K562 (cell line): ENCODE data around the gene TMEM168. TPM values are rescaled to one million over a fixed set of nuclear protein-coding genes. Genes with fewer than 3 reads are reported as not detected.
A peak's percentile ranks its signal among the peaks of the same experiment; 100 is the strongest.

ENCODE experiments used
- ATAC-seq: fragments of 200-7000 bp; cut with Tn5 transposase; 3 replicates; pipeline ENCODE4 v1.9.1; 2020; ENCODE audit warnings: moderate library complexity
- BruUV-seq: library from RNA; stranded (reverse); fragments of 400-500 nt; replicated peaks from 2 replicates; lab custom pipeline; 2021; lab: Mats Ljungman, UMichigan
- CTCF ChIA-PET: fragments of 300-600 bp; formaldehyde crosslinking; extraction: SDS; loops from one replicate; lab custom pipeline; 2021; ENCODE audit warnings: low intra/inter-chr PET ratio; lab: Yijun Ruan, JAX
- POLR2A ChIA-PET: fragments of 300-600, 350-650 bp; sonication (Branson Sonifier 250); formaldehyde crosslinking; extraction: SDS; loops from one replicate; lab custom pipeline; 2021; ENCODE audit warnings: antibody characterized with exemption, inconsistent platforms; lab: Yijun Ruan, JAX
- DNase-seq, 4 experiments: peaks; one replicate each; pipeline versions ENCODE4 v3.0.0 to v3.0.0-alpha.2; 2011 to 2018; ENCODE audit warnings: low spot score in 3 of 4, mixed read lengths in 3 of 4; ENCODE audit errors: extremely low read depth in 1 of 4
- FAIRE-seq: peaks from 2 replicates; lab custom pipeline; 2011; peaks lifted over from hg19 to GRCh38; lab: Jason Lieb, UNC
- H2AFZ ChIP-seq: 2 replicates; pipeline ENCODE4 v1.6.0; 2011; ENCODE audit warnings: low read depth, low read length, control low read depth, inconsistent platforms
- H3K27ac ChIP-seq: fragments of 200-600 bp; 3 replicates; pipeline ENCODE4 v1.8.0; 2011; ENCODE audit warnings: low read depth, mild to moderate bottlenecking, control low read depth, inconsistent platforms, low read length, moderate library complexity, mixed read lengths; ENCODE audit errors: extremely low read depth
- H3K27me3 ChIP-seq, 2 experiments: fragments of 300-600 bp in 1 of 2; 2 replicates in 1 of 2; 3 replicates in 1 of 2; pipeline versions ENCODE4 v1.6.0 to v1.8.0; 2011; ENCODE audit warnings: inconsistent platforms in 2 of 2, low read length in 2 of 2, mild to moderate bottlenecking in 1 of 2, mixed read lengths in 1 of 2, moderate library complexity in 1 of 2; ENCODE audit not compliant: control insufficient read depth in 2 of 2, insufficient read depth in 2 of 2
- H3K36me3 ChIP-seq: fragments of 300-600 bp; 3 replicates; pipeline ENCODE4 v1.8.0; 2011; ENCODE audit warnings: mild to moderate bottlenecking, low read length, inconsistent platforms; ENCODE audit not compliant: control insufficient read depth, insufficient read depth
- H3K4me1 ChIP-seq, 2 experiments: fragments of 200-600 bp in 1 of 2; replicated peaks in 1 of 2; 2 replicates in 1 of 2; 3 replicates in 1 of 2; pipeline versions ENCODE4 v1.5.1 to v1.8.0; 2011; ENCODE audit warnings: inconsistent platforms in 2 of 2, low read length in 2 of 2, mild to moderate bottlenecking in 1 of 2, mixed read lengths in 1 of 2, moderate library complexity in 1 of 2; ENCODE audit not compliant: control insufficient read depth in 2 of 2, insufficient read depth in 2 of 2
- H3K4me2 ChIP-seq: 2 replicates; pipeline ENCODE4 v1.6.1; 2011; ENCODE audit warnings: low read length, control low read depth, inconsistent platforms, mixed read lengths; ENCODE audit not compliant: insufficient read depth
- H3K4me3 ChIP-seq: fragments of 200-600 bp; sonication (generic), shearing (Covaris generic); 2 replicates; pipeline ENCODE4 v1.5.1; 2016; ENCODE audit warnings: control low read depth, inconsistent platforms
- H3K79me2 ChIP-seq: fragments of 200-600 bp; 3 replicates; pipeline ENCODE4 v1.8.0; 2011; ENCODE audit warnings: low read length, inconsistent platforms; ENCODE audit not compliant: control insufficient read depth, insufficient read depth
- H3K9ac ChIP-seq, 2 experiments: 2 replicates each; pipeline versions ENCODE4 v1.6.0 to v1.6.1; 2011; ENCODE audit warnings: low read depth in 2 of 2, low read length in 2 of 2, control low read depth in 1 of 2, inconsistent platforms in 1 of 2, mild to moderate bottlenecking in 1 of 2, mixed read lengths in 1 of 2; ENCODE audit not compliant: insufficient read depth in 1 of 2
- H3K9me1 ChIP-seq: one replicate; pipeline ENCODE4 v1.6.0; 2011; ENCODE audit warnings: inconsistent platforms, mild to moderate bottlenecking, low read length, moderate library complexity; ENCODE audit not compliant: control insufficient read depth, insufficient read depth
- H3K9me3 ChIP-seq: replicated peaks from 2 replicates; pipeline ENCODE4 v1.5.1; 2011; ENCODE audit warnings: low read depth, low read length, inconsistent platforms; ENCODE audit not compliant: control insufficient read depth, insufficient read depth
- H4K20me1 ChIP-seq: replicated peaks from 2 replicates; pipeline ENCODE4 v1.6.1; 2011; ENCODE audit warnings: low read length, inconsistent platforms, mixed read lengths; ENCODE audit not compliant: control insufficient read depth, insufficient read depth
- ATF2 ChIP-seq: sonication (generic); formaldehyde crosslinking; IDR thresholded peaks from 2 replicates; pipeline ENCODE4 v1.8.1; 2022; ENCODE audit warnings: missing genetic modification reagents
- FOXM1 ChIP-seq, 2 experiments: fragments of 450-650 bp in 1 of 2; sonication (generic) in 1 of 2; formaldehyde crosslinking in 1 of 2; IDR thresholded peaks; 2 replicates each; pipeline versions ENCODE4 v1.6.1 to v1.9.0; 2017 to 2022; ENCODE audit warnings: low read depth in 2 of 2, mild to moderate bottlenecking in 2 of 2, missing genetic modification reagents in 1 of 2, moderate library complexity in 1 of 2
- GABPB2 ChIP-seq: fragments of 250-450 bp; sonication (Bioruptor Pico); conservative IDR thresholded peaks from 2 replicates; pipeline ENCODE4 v1.5.1; 2021; ENCODE audit warnings: mild to moderate bottlenecking
- HDAC6 ChIP-seq: IDR thresholded peaks from 2 replicates; pipeline ENCODE4 v1.6.1; 2012; ENCODE audit warnings: low read depth, mild to moderate bottlenecking, control low read depth, inconsistent platforms, low read length, moderate library complexity
- KLF6 ChIP-seq: fragments of 250-450 bp; sonication (Bioruptor Pico); IDR thresholded peaks from 2 replicates; pipeline ENCODE4 v1.4.0; 2020; ENCODE audit warnings: mild to moderate bottlenecking, moderate library complexity, borderline replicate concordance
- POLR2AphosphoS5 ChIP-seq: IDR thresholded peaks from 2 replicates; pipeline ENCODE4 v1.6.1; 2011; ENCODE audit warnings: mild to moderate bottlenecking, low read depth, low read length, moderate library complexity; ENCODE audit not compliant: control insufficient read depth, insufficient read depth
- RBM22 ChIP-seq: fragments of 200-400 bp; formaldehyde crosslinking; IDR thresholded peaks from 2 replicates; pipeline ENCODE4 v1.6.1; 2018; ENCODE audit warnings: low read length, low read depth; ENCODE audit not compliant: poor library complexity, severe bottlenecking
- SPI1 ChIP-seq: IDR thresholded peaks from 2 replicates; pipeline ENCODE4 v1.6.1; 2011; ENCODE audit warnings: low read depth, low read length, control low read depth, borderline replicate concordance
- USF1 ChIP-seq: sonication (generic); formaldehyde crosslinking; IDR thresholded peaks from 2 replicates; pipeline ENCODE4 v1.9.0; 2022; ENCODE audit warnings: mild to moderate bottlenecking, missing genetic modification reagents
- ZNF277 ChIP-seq: fragments of 250-450 bp; sonication (Bioruptor Pico); IDR thresholded peaks from 2 replicates; pipeline ENCODE4 v1.8.0; 2022; ENCODE audit warnings: inconsistent platforms, mild to moderate bottlenecking, moderate library complexity, borderline replicate concordance
- ZNF408 ChIP-seq: fragments of 250-450 bp; sonication (Bioruptor Pico); IDR thresholded peaks from 2 replicates; pipeline ENCODE4 v1.4.0; 2020; ENCODE audit warnings: low read depth, mild to moderate bottlenecking, moderate library complexity
- ZNF668 ChIP-seq: fragments of 250-450 bp; sonication (Bioruptor Pico); IDR thresholded peaks from 2 replicates; pipeline ENCODE4 v1.8.0; 2022; ENCODE audit warnings: mild to moderate bottlenecking, inconsistent platforms
- ZZZ3 ChIP-seq: fragments of 450-650 bp; IDR thresholded peaks from 2 replicates; pipeline ENCODE4 v1.6.1; 2016; ENCODE audit warnings: antibody characterized with exemption, mild to moderate bottlenecking, moderate library complexity
- WGBS: fragments of 100-300 bp; shearing (Covaris generic); methylation state at CpG from one replicate; pipeline ENCODE4 v1.1.6; 2016; ENCODE audit warnings: low coverage, mixed read lengths; ENCODE audit not compliant: insufficient coverage; ENCODE audit errors: missing lambda C conversion rate; 5-methylcytosine and 5-hydroxymethylcytosine counted together
- in situ Hi-C: fragments of 300-500 bp; cut with MboI; formaldehyde crosslinking; loops from 4 replicates; pipeline ENCODE4 v1.15.0; 2018; ENCODE audit warnings: inconsistent platforms, mixed read lengths
- intact Hi-C: fragments of 100-400 bp; cut with micrococcal nuclease; formaldehyde crosslinking; loops from 2 replicates; pipeline ENCODE4 v1.14.2; 2022
- polyA plus RNA-seq, 8 experiments: library from polyadenylated mRNA; depleted of rRNA in 4 of 8; stranded (reverse) in 5 of 8; unstranded in 3 of 8; fragments of >200 nt; fragmentation: Nextera tagmentation in 2 of 8; fragmentation: Illumina TruSeq in 1 of 8; extraction: Ambion mirVana in 2 of 8; extraction: Trizol in 1 of 8; gene quantifications; 2 replicates each; pipeline versions ENCODE4 v1.2.1 to v1.2.3, GENCODE V29; 2011 to 2014; ENCODE audit warnings: inconsistent platforms in 1 of 8, missing spikeins in 1 of 8
- total RNA-seq, 7 experiments: library from RNA; depleted of rRNA in 6 of 7; stranded (reverse); fragments of >200 nt in 6 of 7; fragmentation: Illumina TruSeq in 2 of 7; extraction: Trizol in 2 of 7; gene quantifications; 2 replicates each; pipeline versions ENCODE4 v1.2.1 to v1.2.3, GENCODE V29; 2011 to 2021; ENCODE audit warnings: low replicate concordance in 1 of 7
- TF ChIP-seq, protein P1 (sequence below), 2 experiments: fragments of 250-450 bp in 1 of 2; fragments of 450-650 bp in 1 of 2; sonication (Bioruptor Pico) in 1 of 2; IDR thresholded peaks; 2 replicates each; pipeline versions ENCODE4 v1.6.1 to v1.8.0; 2016 to 2021; ENCODE audit warnings: mild to moderate bottlenecking in 2 of 2, moderate library complexity in 2 of 2, missing compliant biosample characterization in 1 of 2, missing genetic modification characterization in 1 of 2

TMEM168 gene
- total and polyA plus RNA-seq, 9 of the 15 experiments (the other 6 are each of a cell fraction or from before 2014, with no cell fraction given): 19.7 to 50.7 (median 25.4) TPM

GRCh38 chr7:112791465-112792168, 1.4 kb upstream of the TMEM168 start:
- DNase-seq: no peak
- in situ Hi-C loops: no loop called here
- intact Hi-C loops: loop anchor here (2.0 to 5.0 kb wide), 3 partner anchors 77 to 219 kb away; a partner anchor contains a TSS
- Histone ChIP-seq H3K4me3 (no peak overlapping the region), H3K9me3 (no peaks in the 10 kb centered on the region), H3K79me2 (peaks cover 31% of the 10 kb centered on the region), H3K36me3 (no peaks in the 10 kb centered on the region), H3K4me1 (peaks cover 8 to 18% of the 10 kb centered on the region in 2 experiments), H3K27me3 (no peaks in the 10 kb centered on the region), H4K20me1 (no peaks in the 10 kb centered on the region), H3K9ac (no peak overlapping the region), H3K9me1 (no peaks in the 10 kb centered on the region), H3K27ac (no peak overlapping the region), H3K4me2 (no peak overlapping the region), H2AFZ (peak overlapping the region; percentile 100)
- ATAC-seq: no peak
- ChIA-PET POLR2A (interaction anchor here (1.5 to 2.5 kb wide), 3 partner anchors 7 to 12 kb away, joined by 4 to 14 read pairs (median 5); no protein-coding TSS in a partner anchor), CTCF (no interaction called here)
- no peak for FAIRE-seq
- BruUV-seq: no TSS peak
- 81% methylated on average over 15 of the region's 15 CpGs for WGBS
- TF ChIP-seq ZNF277 (CRISPR knock-in tag) (no peak), KLF6 (CRISPR knock-in tag) (no peak), SPI1 (no peak), ZZZ3 (no peak), HDAC6 (no peak), USF1 (CRISPR knock-in tag) (no peak), RBM22 (no peak), ZNF408 (no peak), ZNF668 (CRISPR knock-in tag) (no peak), FOXM1 (IDR thresholded peaks at IDR 0.05; ENCODE audit: low read depth) (no peak), FOXM1 (CRISPR knock-in tag; IDR thresholded peaks at IDR 0.05; ENCODE audit: low read depth) (no peak), ATF2 (CRISPR knock-in tag) (no peak), GABPB2 (CRISPR knock-in tag) (no peak), POLR2AphosphoS5 (no peak)
- TF ChIP-seq, protein P1, sequence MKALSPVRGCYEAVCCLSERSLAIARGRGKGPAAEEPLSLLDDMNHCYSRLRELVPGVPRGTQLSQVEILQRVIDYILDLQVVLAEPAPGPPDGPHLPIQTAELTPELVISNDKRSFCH (CRISPR knock-in tag; IDR thresholded peaks at IDR 0.05): no peak
- TF ChIP-seq, protein P1 (tag; IDR thresholded peaks at IDR 0.05): no peak
